Activated T-cell treated with anti-CD3 and anti-CD28 coated beads for 4 hours (primary cell): Measurements from ENCODE around the gene PATL2.
"Not testable (repeated sequence)": the region's sequence is repeated elsewhere in the genome, so short reads cannot be mapped to it uniquely, and the experiment has no call there.

ENCODE experiments used
- DNase-seq: peaks from one replicate; pipeline ENCODE4 v3.0.0-alpha.2; 2020

PATL2 gene

GRCh38 chr15:44636976-44637375 lies 74.1 kb downstream of the PATL2 start:
- no peak for DNase-seq

- DNase-seq, result no peak
Measured at GRCh38 chr15:44633603-44634002, 77.5 kb downstream of the PATL2 start.

GRCh38 chr15:44625286-44625685 lies 85.8 kb downstream of the PATL2 start:
- not testable (repeated sequence) for DNase-seq

- DNase-seq, result no peak
Measured at GRCh38 chr15:44623178-44623577, 87.9 kb downstream of the PATL2 start.

DNA sequence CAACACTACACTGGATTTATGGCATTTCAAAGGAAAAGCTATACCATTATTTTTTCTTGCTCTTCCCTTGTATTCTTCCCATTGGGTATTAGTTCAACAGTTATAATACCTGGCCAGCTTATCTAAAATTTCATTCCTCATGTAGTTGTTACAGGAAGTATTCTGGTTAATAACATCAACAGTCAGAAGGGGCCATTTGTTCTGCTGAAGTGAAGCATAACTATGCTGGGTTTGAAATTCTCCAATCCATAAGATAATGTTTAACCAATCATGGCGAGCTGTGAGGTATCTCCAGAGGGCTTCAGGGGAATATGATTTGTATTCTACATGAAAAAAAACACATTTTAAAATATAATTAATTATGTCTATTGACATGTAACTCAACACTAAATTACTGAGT lies 91.0 kb downstream of the PATL2 start:
- no peak for DNase-seq

- DNase-seq, result no peak
Measured at GRCh38 chr15:44616974-44617373, 94.1 kb downstream of the PATL2 start.
